Measurements from ENCODE around the gene ATAD3B. TPM values are rescaled to one million over a fixed set of nuclear protein-coding genes. Genes with fewer than 3 reads are reported as not detected.
A peak's percentile ranks its signal among the peaks of the same experiment; 100 is the strongest.
"Not testable (repeated sequence)": the region's sequence is repeated elsewhere in the genome, so short reads cannot be mapped to it uniquely, and the experiment has no call there.

Gene ATAD3B
- polyA plus RNA-seq, 4 donors: 9.4 to 29.9 (median 20.5) TPM

DNA sequence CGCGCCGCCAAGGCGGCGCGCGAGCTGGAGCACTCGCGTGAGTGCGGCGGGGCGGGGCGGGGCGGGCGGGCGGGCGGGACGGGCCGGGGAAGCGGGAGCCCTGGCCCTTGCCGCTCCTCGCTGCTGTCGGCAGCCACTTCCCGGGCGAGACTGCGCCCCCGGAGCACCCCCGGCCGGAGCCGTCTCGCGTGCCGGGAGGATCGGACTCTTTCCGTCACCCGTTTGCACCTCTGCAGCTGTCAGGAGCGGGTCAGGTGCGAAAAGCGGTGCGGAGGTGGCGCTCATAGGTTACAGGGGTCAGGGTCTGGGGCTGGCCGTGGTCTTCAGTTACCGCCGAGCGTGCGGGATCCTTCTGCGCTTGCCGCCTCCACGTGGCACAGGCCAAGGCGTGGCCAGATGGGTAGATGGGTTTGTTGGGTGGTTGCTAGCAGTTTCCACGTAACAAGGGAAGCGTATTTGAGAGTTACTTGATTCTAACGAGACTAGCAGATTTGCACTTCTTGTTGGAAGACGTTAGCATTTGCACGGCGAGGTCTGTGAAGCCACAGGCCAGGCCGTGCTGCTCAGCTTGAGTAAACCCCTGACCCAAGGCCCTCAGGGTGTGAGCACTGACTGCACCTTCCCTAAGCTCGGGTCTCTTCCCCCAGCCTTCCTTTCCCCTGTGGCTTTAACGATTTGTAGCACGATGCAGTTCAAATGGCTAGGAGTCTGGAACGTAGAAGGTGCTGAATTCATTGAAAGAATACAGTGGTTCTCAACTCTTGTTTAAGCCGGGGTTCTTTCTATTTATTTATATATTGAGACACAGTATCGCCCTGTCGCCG, 700 bp downstream of the ATAD3B start:
- not testable (repeated sequence) for DNase-seq (ENCODE audit: low read depth in 4 of 4, low spot score in 2 of 4)

DNA sequence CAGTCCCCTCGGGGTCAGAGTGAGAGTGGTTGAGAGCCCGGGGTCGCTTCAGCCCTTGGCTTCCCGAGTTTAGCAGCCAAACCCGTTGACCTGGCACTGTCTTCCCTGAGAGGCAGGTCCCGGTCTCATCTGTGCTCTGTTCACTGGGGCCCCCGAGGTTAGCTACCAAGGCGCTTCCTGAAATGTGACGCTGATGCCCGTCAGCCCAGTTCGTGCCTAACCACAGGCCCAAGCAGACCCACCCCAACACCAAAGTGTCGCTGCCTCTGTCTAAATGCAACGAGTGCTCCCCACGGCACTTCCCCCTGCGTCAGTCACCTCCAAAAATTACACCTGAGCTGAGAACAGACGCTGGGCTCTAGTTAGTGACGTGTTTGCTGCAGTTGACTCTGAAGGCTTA, 4.4 kb downstream of the ATAD3B start:
- DNase-seq (ENCODE audit: low read depth in 4 of 4, low spot score in 2 of 4): not testable (repeated sequence)

DNA sequence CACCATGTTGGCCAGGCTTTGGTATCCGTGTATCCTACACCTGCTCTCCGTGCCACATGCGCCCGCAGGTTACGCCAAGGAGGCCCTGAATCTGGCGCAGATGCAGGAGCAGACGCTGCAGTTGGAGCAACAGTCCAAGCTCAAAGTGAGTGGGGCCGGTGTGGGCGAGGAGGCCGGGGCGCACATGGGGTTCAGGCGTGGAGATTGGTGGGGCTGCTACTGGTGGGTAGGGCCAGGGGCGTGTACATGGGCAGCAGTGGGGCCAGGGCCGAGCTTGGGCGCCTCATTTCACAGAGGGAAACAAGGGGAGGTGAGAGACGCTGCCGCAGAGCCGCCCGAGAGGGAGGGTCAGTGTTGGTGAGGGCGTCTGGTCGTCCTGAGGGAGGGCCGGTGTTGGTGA, 5.6 kb downstream of the ATAD3B start:
- no peak for DNase-seq (ENCODE audit: low read depth in 4 of 4, low spot score in 2 of 4)

DNA sequence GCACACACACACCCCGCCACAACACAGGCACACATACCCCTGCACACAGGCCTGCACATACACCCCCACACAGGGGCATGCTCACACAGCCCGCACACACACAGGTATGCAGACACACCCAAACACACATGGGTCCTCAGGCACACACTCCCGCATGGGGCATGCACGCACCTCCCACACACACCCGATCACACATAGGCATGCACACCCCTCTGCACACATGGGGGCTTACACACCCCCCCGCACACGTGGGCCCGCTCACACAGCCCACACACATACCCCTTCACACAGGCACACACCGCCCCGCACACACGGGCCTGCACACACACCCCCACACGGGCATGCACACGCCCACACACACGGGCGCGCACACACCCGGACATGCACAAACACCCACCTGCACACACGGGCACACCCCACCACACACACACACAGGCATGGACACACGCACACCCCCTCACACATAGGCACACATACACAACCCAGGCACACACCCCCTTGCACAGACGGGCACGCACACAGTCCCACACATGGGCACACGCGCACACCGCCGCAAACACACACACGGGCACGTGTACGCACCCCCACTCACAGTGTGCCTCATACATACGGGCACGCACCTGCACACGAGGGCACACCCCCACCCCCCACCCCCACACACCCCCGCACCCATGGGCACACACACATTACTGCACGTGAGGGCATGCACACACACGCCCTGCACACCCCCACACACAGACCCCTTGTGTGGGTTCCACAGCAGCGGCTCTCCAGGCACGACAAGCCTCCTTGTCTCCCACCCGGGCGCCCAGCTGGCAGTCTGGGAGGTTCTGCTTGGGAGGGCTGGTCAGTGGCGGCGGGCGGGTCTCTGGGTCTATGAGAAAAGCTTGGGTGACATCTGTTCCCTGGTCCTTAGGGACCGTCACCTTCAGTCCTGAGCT, 8.3 kb downstream of the ATAD3B start:
- DNase-seq (ENCODE audit: low read depth in 4 of 4, low spot score in 2 of 4): no peak

DNA sequence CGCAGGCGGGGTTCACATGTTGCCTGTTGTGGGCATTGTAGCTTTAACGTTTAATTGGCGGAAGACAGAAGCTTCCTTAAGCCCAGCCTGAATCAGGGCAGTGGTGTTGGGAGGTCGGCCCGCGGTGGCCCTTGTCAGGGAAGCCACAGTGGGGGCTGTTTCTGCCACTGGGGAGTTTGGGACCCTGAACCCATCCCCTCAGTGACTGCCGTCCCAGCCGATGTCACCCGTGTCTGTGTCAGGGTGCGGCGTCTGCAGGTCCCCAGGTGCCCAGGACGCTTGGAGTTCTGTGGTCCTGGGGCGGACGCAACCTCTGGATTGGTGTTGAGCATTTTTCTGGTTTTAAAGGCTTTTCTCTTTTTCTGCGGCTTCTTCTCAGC, 8.9 kb downstream of the ATAD3B start:
- DNase-seq (ENCODE audit: low read depth in 4 of 4, low spot score in 2 of 4): not testable (repeated sequence)

DNA sequence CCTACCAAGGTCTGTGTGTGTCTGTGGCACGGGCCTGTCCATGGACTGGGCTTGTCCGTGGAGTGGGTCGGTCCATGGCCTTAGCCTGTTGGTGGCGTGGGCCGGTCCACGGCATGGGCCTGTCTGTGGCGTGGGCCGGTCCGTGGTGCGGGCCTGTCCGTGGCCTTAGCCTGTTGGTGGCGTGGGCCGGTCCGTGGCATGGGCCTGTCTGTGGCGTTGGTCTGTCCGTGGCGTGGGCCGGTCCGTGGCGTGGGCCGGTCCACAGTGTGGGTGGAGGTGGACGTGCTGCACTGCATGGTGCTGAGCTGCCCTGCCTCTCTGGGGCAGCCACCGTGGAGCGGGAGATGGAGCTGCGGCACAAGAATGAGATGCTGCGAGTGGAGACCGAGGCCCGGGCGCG, 10.2 kb downstream of the ATAD3B start:
- DNase-seq (ENCODE audit: low read depth in 4 of 4, low spot score in 2 of 4): not testable (repeated sequence)

DNA sequence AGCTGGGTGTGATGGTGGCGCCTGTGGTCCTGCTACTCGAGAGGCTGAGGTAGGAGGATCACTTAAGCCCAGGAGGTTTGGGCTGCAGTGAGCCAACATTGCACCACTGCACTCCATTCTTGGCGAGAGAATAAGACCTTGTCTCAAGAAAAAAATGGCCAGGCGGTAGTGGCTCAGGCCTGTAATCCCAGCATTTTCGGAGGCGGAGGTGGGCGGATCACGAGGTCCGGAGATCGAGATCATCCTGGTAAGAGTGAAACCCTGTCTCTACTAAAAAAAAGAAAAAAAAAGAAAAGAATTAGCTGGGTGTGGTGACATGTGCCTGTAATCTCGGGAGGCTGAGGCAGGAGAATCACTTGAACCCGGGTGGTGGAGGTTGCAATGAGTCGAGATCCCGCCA, 11.3 kb downstream of the ATAD3B start:
- DNase-seq (ENCODE audit: low read depth in 4 of 4, low spot score in 2 of 4): no peak

DNA sequence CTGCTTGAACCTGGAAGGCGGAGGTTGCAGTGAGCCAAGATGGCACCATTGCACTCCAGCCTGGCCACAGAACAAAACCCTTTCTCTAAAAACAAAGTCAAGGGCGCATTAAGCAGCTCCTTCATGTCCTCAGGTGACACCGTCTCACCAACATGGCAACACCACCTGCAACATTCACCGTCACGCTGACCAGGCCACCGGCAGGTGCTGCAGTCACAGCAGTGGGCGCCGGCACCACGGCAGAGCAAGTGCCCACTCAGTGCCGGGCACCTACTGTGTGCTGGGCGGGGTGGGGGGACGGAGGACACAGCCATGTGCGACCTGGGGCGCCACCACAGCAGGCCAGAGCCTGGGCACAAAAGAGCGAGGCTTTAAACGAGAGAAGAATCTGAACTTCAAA, 12.1 kb downstream of the ATAD3B start:
- no peak for DNase-seq (ENCODE audit: low read depth in 4 of 4, low spot score in 2 of 4)

DNA sequence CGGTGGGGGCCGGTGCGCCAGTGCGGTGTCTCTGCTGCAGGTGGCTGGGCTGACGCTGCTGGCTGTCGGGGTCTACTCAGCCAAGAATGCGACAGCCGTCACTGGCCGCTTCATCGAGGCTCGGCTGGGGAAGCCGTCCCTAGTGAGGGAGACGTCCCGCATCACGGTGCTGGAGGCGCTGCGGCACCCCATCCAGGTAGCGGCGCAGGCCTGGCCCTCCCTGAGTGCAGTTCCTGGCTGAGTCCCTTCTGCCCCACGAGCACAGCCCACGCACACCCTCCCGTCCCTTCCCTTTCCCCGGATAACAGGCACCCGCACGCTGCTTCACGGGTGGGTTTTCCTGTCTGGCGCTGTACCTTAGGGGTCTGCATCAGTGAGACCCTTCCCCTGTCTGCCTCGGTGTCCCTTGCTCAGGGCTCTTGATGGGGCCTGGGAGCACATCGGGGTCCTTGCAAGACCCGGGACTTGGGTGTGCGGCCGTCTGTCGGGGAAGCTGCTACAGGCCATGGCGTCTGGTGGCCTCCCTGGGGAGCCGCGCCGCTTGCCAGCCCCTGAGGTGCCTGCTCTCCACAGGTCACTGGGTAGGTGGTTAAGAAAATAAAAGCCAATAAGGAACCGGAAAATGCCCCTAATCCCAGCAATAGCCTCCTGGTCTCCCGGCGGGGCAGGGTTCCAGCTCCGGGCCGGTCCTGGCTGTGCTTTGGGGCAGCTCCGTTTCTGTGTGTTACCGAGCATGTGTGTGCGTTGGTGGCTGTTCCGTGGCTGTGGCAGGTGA, 13.6 kb downstream of the ATAD3B start:
- DNase-seq (ENCODE audit: low read depth in 4 of 4, low spot score in 2 of 4): not testable (repeated sequence)

DNA sequence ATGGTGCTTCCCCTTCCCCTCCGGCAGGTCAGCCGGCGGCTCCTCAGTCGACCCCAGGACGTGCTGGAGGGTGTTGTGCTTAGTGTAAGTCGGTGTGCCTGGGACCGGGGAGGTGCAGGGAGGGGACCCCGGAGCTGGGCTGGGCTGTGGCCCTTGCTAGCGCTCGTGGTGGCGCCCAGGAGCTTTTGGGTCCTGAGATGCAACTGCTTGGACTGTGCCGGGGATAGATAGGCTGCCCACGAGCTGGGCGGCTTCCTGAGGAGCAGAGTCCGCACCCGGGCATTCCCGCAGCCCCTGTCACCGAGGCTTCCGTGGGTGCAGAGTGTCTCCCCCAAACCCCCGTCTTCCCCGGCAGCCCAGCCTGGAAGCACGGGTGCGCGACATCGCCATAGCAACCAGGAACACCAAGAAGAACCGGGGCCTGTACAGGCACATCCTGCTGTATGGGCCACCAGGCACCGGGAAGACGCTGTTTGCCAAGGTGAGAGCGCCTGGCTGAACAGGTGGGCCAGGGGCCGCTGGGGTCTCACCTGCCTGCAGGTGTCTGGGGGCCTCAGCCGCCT, 14.3 kb downstream of the ATAD3B start:
- not testable (repeated sequence) for DNase-seq (ENCODE audit: low read depth in 4 of 4, low spot score in 2 of 4)

DNA sequence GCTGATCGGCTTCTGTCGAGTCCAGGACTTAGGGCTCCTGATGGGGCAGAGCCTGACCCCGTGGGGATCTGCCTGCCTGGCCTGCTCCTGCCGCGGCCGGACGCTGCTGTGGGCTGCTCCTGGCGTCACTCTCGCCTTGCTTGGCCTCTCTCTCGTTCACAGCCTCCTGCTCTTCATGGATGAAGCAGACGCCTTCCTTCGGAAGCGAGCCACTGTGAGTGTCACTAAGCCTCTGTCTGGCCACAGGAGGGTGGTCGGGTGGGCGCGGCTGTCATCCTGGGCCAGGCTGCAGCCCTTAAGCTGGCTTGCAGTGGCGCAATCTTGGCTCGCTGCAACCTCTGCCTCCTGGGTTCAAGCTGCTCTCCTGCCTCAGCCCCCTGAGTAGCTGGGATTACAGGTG, 16.1 kb downstream of the ATAD3B start:
- DNase-seq (ENCODE audit: low read depth in 4 of 4, low spot score in 2 of 4): no peak

DNA sequence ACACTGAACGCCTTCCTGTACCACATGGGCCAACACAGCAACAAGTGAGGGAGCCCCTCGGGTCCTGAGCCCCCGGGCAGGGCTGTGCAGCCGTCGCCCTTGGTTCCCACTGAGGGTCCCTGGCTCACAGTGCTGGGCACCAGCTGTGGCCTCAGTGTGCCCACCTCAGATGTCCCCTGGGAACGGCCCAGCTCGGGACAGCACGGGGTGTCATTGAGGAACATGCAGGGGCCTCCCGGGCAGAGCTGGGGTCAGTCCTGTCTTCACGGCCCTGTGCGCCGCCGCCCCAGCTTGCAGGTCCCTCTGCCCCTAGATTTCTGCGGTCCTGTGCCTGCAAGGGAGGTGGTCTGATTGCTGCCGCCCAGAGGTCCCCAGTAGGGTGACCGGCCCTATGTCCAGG, 17.7 kb downstream of the ATAD3B start:
- DNase-seq (ENCODE audit: low read depth in 4 of 4, low spot score in 2 of 4): no peak

DNA sequence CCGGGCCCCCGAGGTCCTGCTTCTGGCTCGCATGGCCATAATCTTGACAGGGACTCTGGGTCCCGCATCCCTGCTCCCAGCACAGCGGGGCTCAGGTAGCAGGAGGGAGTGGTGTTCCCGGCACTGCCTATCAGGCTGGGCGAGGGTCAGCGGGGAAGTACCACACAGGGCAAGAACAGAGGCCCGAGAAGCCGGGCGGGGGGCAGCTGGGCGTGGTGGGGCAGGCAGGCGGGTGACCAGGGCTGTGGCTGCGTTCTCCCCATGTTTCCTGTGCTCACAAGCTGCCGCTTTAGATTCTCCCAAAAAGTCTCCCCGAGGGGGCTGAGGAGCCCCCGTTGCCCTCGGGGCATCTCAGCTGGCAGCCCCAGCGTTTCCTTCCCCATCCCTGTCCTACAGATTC, 18.3 kb downstream of the ATAD3B start:
- no peak for DNase-seq (ENCODE audit: low read depth in 4 of 4, low spot score in 2 of 4)

DNA sequence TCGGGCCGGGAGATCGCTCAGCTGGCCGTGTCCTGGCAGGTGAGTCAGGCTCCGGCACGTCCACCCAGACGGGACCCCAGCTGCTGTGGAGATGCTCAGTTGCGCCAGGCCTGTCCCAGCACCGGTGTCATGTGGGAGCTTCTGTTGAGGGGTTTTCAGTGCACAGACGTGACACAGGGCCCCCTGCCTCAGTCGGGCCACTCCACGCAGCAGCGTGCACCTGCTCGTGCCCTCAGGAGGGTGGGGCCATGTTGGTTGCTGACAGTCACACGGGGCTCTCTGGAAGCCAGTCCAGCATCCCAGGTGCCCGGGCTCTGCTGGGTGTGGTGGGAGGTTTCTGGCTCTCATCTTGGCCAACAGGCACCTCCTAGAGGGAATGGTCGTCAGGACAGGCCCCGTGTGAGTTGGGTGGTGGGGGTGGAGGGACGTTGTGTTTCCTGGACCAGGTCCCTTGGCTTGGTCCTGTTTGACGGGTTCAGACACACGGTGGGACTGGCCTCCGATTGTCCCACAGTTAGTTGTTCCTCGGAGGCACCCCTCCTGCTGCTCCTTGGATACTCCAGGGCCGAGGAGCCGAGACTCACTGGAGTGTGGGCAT, 19.2 kb downstream of the ATAD3B start:
- DNase-seq (ENCODE audit: low read depth in 4 of 4, low spot score in 2 of 4): no peak

DNA sequence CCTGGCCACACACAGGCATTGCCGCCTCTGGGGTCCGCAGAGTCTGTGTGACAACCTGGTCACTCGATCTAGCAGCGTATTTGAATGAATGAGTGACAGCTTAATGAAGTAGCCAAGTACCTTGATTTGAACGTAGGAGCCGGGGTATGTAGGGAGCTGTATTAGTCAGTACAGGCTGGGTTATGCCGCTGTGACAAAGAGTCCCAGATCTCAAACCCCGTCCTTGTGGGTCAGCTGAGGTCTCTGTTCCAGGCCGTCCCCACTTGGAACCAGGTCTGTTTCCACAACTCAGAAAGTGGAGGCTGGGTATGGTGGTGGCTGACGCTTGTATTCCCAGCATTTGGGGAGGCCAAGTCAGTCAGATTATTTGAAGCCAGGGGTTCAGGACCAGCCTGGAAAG, 20.0 kb downstream of the ATAD3B start:
- no peak for DNase-seq (ENCODE audit: low read depth in 4 of 4, low spot score in 2 of 4)

DNA sequence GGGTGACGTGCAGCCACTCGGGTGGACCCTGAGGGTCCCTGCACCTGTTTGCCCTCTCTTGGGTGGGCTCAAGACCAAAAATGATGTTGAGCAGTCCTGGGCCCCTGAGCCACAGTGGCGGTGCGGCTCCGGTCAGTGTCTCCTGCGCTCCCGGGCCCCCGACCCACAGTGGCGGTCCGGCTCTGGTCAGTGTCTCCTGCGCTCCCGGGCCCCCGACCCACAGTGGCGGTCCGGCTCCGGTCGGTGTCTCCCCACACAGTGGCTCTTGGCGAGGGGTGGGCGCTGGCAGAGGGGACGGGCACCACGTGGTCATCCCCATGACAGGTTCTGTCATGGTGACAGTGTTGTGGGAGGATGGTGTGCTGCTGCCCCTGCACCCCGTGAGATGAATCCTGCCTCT, 22.7 kb downstream of the ATAD3B start:
- not testable (repeated sequence) for DNase-seq (ENCODE audit: low read depth in 4 of 4, low spot score in 2 of 4)

DNA sequence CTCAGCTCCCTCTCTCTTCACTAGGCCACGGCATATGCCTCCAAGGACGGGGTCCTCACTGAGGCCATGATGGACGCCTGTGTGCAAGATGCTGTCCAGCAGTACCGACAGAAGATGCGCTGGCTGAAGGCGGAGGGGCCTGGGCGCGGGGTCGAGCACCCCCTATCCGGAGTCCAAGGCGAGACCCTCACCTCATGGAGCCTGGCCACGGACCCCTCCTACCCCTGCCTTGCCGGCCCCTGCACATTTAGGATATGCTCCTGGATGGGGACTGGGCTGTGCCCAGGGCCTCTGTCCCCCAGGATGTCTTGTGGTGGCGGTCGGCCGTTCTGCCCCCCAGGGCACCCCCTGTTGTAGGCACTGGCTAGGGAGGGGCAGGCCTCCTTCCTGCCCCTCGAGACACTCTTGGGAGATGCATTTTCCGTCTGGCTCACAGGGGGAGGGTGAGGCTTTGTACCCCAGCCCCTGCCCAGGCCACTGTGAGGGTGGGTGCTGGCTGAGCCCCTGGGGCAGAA, 24.0 kb downstream of the ATAD3B start:
- not testable (repeated sequence) for DNase-seq (ENCODE audit: low read depth in 4 of 4, low spot score in 2 of 4)

DNA sequence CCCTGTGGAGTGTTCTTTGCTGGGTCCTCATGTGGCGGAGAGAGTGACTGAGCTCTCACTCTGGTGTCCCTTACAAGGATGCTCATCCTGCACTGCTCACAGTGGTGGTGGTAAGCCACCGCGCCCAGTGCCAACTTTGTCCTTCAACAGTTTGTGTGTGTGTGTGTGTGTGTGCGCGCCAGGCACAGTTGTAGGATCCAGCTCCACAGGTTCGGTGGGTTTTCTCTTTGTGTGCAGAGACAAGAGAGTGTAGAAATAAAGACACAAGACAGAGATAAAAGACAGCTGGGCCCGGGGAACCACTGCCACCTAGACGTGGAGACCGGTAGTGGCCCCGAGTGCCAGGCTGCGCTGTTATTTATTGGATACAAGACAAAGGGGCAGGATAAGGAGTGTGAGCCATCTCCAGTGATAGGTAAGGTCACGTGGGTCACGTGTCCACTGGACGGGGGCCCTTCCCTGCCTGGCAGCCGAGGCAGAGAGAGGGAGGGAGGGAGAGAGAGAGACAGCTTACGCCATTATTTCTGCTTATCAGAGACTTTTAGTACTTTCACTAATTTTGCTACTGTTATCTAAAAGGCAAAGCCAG, 33.3 kb downstream of the ATAD3B start:
- peak in 2 of 4 donors; percentile 34 to 36 for DNase-seq (ENCODE audit: low read depth in 4 of 4, low spot score in 2 of 4)

DNA sequence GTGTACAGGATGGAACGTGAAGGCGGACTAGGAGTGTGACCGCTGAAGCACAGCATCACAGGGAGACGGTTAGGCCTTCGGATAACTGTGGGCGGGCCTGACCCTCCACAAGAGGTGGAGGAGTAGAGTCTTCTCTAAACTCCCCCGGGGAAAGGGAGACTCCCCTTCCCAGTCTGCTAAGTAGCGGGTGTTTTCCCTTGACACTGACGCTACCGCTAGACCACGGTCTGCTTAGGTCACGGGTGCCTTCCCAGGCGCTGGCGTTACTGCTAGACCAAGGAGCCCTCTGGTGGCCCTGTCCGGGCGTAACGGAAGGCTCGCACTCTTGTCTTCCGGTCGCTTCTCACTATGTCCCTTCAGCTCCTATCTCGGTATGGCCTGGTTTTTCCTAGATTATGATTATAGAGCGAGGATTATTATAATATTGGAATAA, 33.8 kb downstream of the ATAD3B start:
- DNase-seq (ENCODE audit: low read depth in 4 of 4, low spot score in 2 of 4): not testable (repeated sequence)
